GM20000 (cell line): Measurements from ENCODE around the gene NHS.

ENCODE experiments used
- DNase-seq: peaks from one replicate; pipeline ENCODE4 v3.0.0; 2012; ENCODE audit warnings: low spot score
- CTCF ChIP-seq: IDR thresholded peaks from 2 replicates; pipeline ENCODE4 v1.5.1; 2012; ENCODE audit warnings: mild to moderate bottlenecking, control low read depth; ENCODE audit errors: extremely low read depth, missing control alignments

Gene NHS

GRCh38 chrX:17743913-17744312 lies 368.9 kb downstream of the NHS start:
- DNase-seq = no peak
- no peak for TF ChIP-seq CTCF

- no peak for DNase-seq
- no peak for TF ChIP-seq CTCF
Observed at GRCh38 chrX:17744896-17745523, 370.0 kb downstream of the NHS start.

- TF ChIP-seq CTCF = no peak
- no peak for DNase-seq
Observed at GRCh38 chrX:17747692-17748091, 372.7 kb downstream of the NHS start.

GRCh38 chrX:17748684-17749083 lies 373.7 kb downstream of the NHS start:
- DNase-seq = no peak
- no peak for TF ChIP-seq CTCF

- no peak for DNase-seq
- no peak for TF ChIP-seq CTCF
Observed at GRCh38 chrX:17750436-17750835, 375.4 kb downstream of the NHS start.

- TF ChIP-seq CTCF = no peak
- no peak for DNase-seq
Observed at GRCh38 chrX:17758382-17758781, 383.4 kb downstream of the NHS start.

- TF ChIP-seq CTCF = no peak
- DNase-seq = no peak
Observed at GRCh38 chrX:17759990-17760389, 385.0 kb downstream of the NHS start.
